C4-2B (cell line): ENCODE data around the gene GNAL.

ENCODE experiments used
- H3K27ac ChIP-seq: fragments of 450-650 bp; 2 replicates; pipeline ENCODE4 v1.5.1; 2017
- ZFX ChIP-seq: fragments of 450-650 bp; IDR thresholded peaks from 2 replicates; pipeline ENCODE4 v1.6.1; 2017
- TF ChIP-seq, protein P1 (sequence below): fragments of 450-650 bp; conservative IDR thresholded peaks from 2 replicates; pipeline ENCODE4 v1.5.1; 2017; ENCODE audit warnings: mild to moderate bottlenecking

Gene GNAL

DNA sequence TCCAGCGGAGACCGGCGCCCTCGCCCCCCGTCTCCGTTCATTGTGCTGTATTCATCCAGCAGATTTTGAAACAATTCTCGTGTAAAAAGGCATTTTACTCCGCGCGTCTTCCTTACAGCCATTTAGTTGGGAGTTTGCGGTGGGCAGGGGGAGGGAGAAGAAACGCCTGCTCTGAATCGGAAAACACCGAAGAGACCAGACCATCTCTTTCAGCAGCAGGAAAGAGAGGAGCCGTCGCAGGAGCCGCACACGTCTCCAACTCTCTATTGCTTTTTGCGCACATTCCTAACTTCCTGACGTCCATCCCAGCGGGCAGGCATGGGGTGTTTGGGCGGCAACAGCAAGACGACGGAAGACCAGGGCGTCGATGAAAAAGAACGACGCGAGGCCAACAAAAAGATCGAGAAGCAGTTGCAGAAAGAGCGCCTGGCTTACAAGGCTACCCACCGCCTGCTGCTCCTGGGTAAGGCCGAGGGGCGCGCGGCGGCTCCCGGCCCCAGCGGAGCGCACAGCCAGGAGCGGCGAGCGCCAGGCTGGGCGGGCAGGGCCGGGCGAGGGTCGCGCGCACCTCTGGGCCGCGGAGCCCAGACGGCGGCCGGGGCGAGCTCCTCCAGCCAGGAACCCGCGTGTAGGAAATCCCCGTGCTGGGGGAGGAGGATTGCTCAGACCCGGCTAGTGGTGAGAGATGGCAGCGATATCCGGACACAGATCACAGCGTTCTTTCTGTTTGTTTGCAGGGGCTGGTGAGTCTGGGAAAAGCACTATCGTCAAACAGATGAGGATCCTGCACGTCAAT, 63.2 kb downstream of the GNAL start:
- H3K27ac ChIP-seq: no peak overlapping the region
- no peak for TF ChIP-seq ZFX
- TF ChIP-seq, protein P1, sequence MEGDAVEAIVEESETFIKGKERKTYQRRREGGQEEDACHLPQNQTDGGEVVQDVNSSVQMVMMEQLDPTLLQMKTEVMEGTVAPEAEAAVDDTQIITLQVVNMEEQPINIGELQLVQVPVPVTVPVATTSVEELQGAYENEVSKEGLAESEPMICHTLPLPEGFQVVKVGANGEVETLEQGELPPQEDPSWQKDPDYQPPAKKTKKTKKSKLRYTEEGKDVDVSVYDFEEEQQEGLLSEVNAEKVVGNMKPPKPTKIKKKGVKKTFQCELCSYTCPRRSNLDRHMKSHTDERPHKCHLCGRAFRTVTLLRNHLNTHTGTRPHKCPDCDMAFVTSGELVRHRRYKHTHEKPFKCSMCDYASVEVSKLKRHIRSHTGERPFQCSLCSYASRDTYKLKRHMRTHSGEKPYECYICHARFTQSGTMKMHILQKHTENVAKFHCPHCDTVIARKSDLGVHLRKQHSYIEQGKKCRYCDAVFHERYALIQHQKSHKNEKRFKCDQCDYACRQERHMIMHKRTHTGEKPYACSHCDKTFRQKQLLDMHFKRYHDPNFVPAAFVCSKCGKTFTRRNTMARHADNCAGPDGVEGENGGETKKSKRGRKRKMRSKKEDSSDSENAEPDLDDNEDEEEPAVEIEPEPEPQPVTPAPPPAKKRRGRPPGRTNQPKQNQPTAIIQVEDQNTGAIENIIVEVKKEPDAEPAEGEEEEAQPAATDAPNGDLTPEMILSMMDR: no peak

DNA sequence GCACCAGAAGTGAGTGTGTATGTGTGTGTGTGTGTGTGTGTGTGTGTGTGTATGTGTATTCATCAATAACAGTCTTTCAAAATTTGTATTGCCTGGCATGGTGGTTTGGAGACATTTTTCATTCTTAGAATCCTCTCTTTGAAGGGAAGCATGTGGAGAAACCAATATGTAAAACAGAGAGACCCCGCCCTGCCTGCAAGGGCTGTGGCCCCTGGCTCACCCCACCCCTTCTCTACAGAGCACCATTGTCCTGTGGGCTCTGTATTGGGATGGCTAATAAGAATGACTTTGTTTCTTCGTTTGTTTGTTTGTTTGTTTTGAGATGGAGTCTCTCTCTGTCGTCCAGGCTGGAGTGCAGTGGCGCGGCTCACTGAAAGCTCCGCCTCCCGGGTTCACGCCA, 65.9 kb downstream of the GNAL start:
- no peak overlapping the region for H3K27ac ChIP-seq
- no peak for TF ChIP-seq ZFX
- TF ChIP-seq, protein P1: no peak

DNA sequence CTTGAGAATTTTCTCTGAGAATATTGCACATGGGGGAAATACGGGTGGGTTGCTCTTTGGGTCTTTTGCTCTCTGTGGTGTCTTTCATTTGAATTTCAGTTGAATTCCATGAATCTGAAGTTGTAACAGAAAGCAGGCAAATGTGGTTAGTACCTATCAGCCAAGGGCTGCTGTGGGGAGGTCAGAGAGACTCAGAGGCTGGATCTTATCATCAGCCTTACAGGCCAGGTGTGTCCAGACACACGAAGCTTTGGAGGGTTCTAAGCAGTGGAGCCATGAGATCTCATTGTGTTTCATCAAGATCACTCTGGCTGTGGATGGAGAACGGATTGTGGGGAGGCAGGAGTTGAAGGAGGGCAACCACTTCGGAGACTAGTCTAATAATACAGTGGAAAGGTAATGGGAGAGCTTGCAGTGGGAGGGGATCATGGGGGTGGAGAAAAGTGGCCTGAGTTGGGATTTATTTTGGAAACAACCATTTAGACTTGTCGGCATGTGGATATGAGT, 68.1 kb downstream of the GNAL start:
- TF ChIP-seq, protein P1: no peak
- TF ChIP-seq ZFX: no peak
- no peak overlapping the region for H3K27ac ChIP-seq

DNA sequence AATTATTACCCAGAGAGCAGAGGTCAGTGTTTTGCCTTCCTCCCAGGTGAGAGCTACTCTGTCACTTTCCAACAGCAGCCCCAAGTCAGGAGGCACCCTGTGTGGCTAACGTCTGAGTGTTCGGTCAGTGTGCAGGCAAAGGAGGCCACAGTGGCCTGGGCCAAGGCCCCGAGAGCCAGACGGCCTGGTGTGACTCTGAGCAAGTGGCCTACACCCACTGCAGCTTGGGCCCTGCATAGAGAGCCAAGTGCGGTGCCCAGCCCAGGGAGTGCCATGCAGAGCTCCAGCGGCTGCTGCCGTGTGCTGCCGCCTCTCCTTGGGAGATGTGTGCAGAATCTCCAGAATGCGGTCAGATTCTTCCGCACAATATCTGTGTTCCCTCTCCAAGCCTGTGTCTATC, 70.4 kb downstream of the GNAL start:
- no peak overlapping the region for H3K27ac ChIP-seq
- TF ChIP-seq ZFX: no peak
- TF ChIP-seq, protein P1: no peak

DNA sequence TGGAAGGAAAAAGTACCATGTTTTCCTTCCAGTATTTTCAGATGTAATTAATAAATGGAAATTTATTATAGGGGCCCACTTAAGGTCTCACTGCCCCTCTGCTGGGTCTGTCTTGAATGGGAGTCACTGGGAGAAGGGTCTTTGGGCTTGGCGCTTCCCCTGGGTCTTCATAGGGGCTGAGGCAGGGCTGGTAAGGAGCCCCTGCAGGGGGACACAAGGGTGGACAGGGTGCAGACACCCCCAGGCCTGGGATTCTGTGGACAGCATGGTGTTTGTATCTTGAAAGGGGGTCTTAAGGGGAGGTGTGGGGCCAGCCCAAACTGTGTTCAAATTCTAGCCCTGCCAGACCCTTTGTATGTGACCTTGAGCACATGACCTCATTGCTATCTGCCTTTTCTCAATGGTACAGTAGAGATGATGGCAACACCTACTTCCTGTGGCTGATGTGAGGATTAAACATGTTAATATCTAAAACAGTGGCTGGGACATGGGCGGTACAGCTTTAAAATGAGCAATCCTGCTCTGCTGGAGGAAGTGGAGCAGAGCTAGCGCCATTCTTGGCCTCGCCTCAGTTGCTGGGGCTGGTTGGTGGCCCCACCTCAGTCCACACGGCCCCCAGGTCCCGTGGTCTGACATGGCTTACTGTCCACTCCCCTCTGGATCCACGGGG, 71.6 kb downstream of the GNAL start:
- TF ChIP-seq, protein P1: no peak
- no peak for TF ChIP-seq ZFX
- H3K27ac ChIP-seq: no peak overlapping the region

DNA sequence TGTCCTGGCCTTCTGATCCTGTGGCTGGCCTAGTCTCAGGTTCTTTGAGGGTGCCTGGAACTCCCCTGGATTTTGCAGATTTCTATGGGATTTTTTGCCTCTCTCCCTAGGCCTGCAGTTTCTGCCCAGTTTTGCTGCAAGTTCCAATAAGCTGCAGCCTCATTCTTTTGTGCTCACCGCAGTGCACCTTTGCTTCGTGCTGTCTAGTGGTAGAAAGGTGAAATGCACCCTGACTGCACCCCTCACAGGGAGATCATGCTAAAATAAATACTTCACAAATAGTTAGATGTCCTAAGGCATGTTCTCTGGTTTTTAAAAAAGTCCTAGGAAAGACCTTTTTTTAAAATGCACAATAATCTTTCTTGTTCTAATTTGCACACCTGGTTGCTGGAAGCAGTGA, 72.5 kb downstream of the GNAL start:
- TF ChIP-seq, protein P1: peak; percentile 50
- TF ChIP-seq ZFX: no peak

DNA sequence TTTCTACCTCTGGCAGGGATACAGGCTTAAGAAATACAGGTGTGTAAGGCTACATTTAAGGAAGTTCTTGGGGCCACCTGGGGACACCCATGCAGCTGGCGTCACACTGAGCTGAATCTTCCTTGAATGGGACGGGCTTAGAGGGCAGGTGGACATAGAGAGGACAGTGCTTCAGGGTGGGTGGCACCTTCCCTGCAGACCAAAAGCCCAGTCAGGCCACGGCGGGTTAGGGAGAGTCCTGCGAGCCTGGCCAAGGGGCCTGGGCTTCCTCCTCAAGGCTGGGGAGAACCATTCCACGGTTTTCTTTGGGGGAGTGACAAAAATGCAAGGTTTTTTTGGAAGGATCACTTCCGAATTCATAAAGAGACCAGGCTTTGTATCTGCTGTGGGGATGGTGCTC, 73.4 kb downstream of the GNAL start:
- TF ChIP-seq ZFX: no peak
- TF ChIP-seq, protein P1: no peak
- no peak overlapping the region for H3K27ac ChIP-seq

More for the DNA sequence above, 72.5 kb downstream of the GNAL start:
- H3K27ac ChIP-seq: no peak overlapping the region
